H9 (cell line): Measurements from ENCODE around the gene FAM240A. TPM values are rescaled to one million over a fixed set of nuclear protein-coding genes. Genes with fewer than 3 reads are reported as not detected.
A peak's percentile ranks its signal among the peaks of the same experiment; 100 is the strongest.

Experiments used
- DNase-seq: peaks from one replicate; pipeline ENCODE4 v3.0.0-alpha.2; 2017
- H2AFZ ChIP-seq: one replicate; pipeline ENCODE4 v1.6.1; 2013; ENCODE audit warnings: mild to moderate bottlenecking, low read length, control low read depth, moderate library complexity
- H2AK5ac ChIP-seq: 2 replicates; pipeline ENCODE4 v1.6.1; 2013; ENCODE audit warnings: low read length, control low read depth, mixed read lengths; ENCODE audit not compliant: insufficient read length
- H2BK120ac ChIP-seq: one replicate; pipeline ENCODE4 v1.6.1; 2013; ENCODE audit warnings: low read depth, mild to moderate bottlenecking, low read length, control low read depth, inconsistent platforms; ENCODE audit not compliant: poor library complexity, severe bottlenecking
- H2BK12ac ChIP-seq: 2 replicates; pipeline ENCODE4 v1.6.1; 2013; ENCODE audit warnings: low read length, control low read depth, mixed read lengths, low read depth; ENCODE audit not compliant: insufficient read length
- H2BK15ac ChIP-seq: 2 replicates; pipeline ENCODE4 v1.6.1; 2013; ENCODE audit warnings: low read depth, low read length, control low read depth
- H2BK20ac ChIP-seq: one replicate; pipeline ENCODE4 v1.6.1; 2013; ENCODE audit warnings: low read depth, mild to moderate bottlenecking, low read length, control low read depth, inconsistent platforms; ENCODE audit not compliant: poor library complexity, severe bottlenecking
- H2BK5ac ChIP-seq: 2 replicates; pipeline ENCODE4 v1.6.1; 2013; ENCODE audit warnings: low read length, control low read depth, mixed read lengths; ENCODE audit not compliant: insufficient read length
- H3K14ac ChIP-seq: 2 replicates; pipeline ENCODE4 v1.6.1; 2013; ENCODE audit warnings: low read length, control low read depth; ENCODE audit not compliant: insufficient read depth
- H3K18ac ChIP-seq: 2 replicates; pipeline ENCODE4 v1.6.1; 2013; ENCODE audit warnings: low read depth, mild to moderate bottlenecking, mixed read lengths, low read length, control low read depth; ENCODE audit not compliant: insufficient read length
- H3K23ac ChIP-seq: 2 replicates; pipeline ENCODE4 v1.6.1; 2013; ENCODE audit warnings: low read length, control low read depth, mixed read lengths, low read depth; ENCODE audit not compliant: insufficient read length
- H3K23me2 ChIP-seq: 2 replicates; pipeline ENCODE4 v1.6.1; 2013; ENCODE audit warnings: low read depth, mild to moderate bottlenecking, mixed read lengths, low read length, control low read depth; ENCODE audit not compliant: insufficient read length, poor library complexity, severe bottlenecking
- H3K27ac ChIP-seq: 2 replicates; pipeline ENCODE4 v1.5.1; 2013; ENCODE audit warnings: low read length, control low read depth, mixed read lengths, low read depth; ENCODE audit not compliant: insufficient read length
- H3K27me3 ChIP-seq: 2 replicates; pipeline ENCODE4 v1.6.1; 2013; ENCODE audit warnings: low read length, control low read depth, inconsistent platforms; ENCODE audit not compliant: insufficient read depth
- H3K4ac ChIP-seq: 2 replicates; pipeline ENCODE4 v1.6.1; 2013; ENCODE audit warnings: low read depth, mild to moderate bottlenecking, control low read depth, inconsistent platforms, low read length, moderate library complexity
- H3K4me1 ChIP-seq: 2 replicates; pipeline ENCODE4 v1.6.1; 2013; ENCODE audit warnings: low read length, control low read depth, inconsistent platforms; ENCODE audit not compliant: insufficient read depth
- H3K4me2 ChIP-seq: 2 replicates; pipeline ENCODE4 v1.6.1; 2013; ENCODE audit warnings: low read length, control low read depth, mixed read lengths; ENCODE audit not compliant: insufficient read length, insufficient read depth
- H3K56ac ChIP-seq: 2 replicates; pipeline ENCODE4 v1.6.1; 2013; ENCODE audit warnings: low read depth, mild to moderate bottlenecking, mixed read lengths, low read length, control low read depth; ENCODE audit not compliant: insufficient read length
- H3K79me1 ChIP-seq: 2 replicates; pipeline ENCODE4 v1.6.1; 2013; ENCODE audit warnings: low read depth, mild to moderate bottlenecking, moderate library complexity, low read length, control low read depth, inconsistent platforms; ENCODE audit not compliant: insufficient read depth, poor library complexity, severe bottlenecking
- H3K79me2 ChIP-seq: 2 replicates; pipeline ENCODE4 v1.6.1; 2013; ENCODE audit warnings: low read length, control low read depth, inconsistent platforms; ENCODE audit not compliant: insufficient read depth
- H3K9ac ChIP-seq: 2 replicates; pipeline ENCODE4 v1.6.1; 2013; ENCODE audit warnings: low read length, control low read depth, mixed read lengths; ENCODE audit not compliant: insufficient read length; ENCODE audit errors: extremely low read depth
- H3K9me3 ChIP-seq: one replicate; pipeline ENCODE4 v1.6.1; 2013; ENCODE audit warnings: low read depth, low read length, inconsistent platforms; ENCODE audit not compliant: control insufficient read depth
- H3T11ph ChIP-seq: one replicate; pipeline ENCODE4 v1.6.1; 2013; ENCODE audit warnings: mild to moderate bottlenecking, low read length, control low read depth, inconsistent platforms
- H4K20me1 ChIP-seq: one replicate; pipeline ENCODE4 v1.6.1; 2013; ENCODE audit not compliant: control insufficient read depth, insufficient read length, insufficient read depth
- H4K5ac ChIP-seq: 2 replicates; pipeline ENCODE4 v1.6.1; 2013; ENCODE audit warnings: low read depth, mild to moderate bottlenecking, mixed read lengths, low read length, control low read depth; ENCODE audit not compliant: insufficient read length
- H4K8ac ChIP-seq: replicated peaks from 2 replicates; pipeline ENCODE4 v1.6.1; 2013; ENCODE audit warnings: low read length, control low read depth, mixed read lengths, low read depth; ENCODE audit not compliant: insufficient read length
- H4K91ac ChIP-seq: 2 replicates; pipeline ENCODE4 v1.6.1; 2013; ENCODE audit warnings: low read depth, mild to moderate bottlenecking, moderate library complexity, mixed read lengths, low read length, control low read depth; ENCODE audit not compliant: insufficient read length
- H3K27ac Mint-ChIP-seq, 3 experiments: 2 replicates in 2 of 3; 3 replicates in 1 of 3; pipeline ENCODE4 v1.8.0; 2020 to 2021; ENCODE audit warnings: mixed read lengths in 3 of 3, mild to moderate bottlenecking in 1 of 3, moderate library complexity in 1 of 3
- H3K27me3 Mint-ChIP-seq: 2 replicates; pipeline ENCODE4 v1.8.0; 2021; ENCODE audit warnings: low read depth, mild to moderate bottlenecking, moderate library complexity, mixed read lengths
- H3K36me3 Mint-ChIP-seq, 3 experiments: 2 replicates in 2 of 3; 3 replicates in 1 of 3; pipeline ENCODE4 v1.8.0; 2020 to 2021; ENCODE audit warnings: low read depth in 3 of 3, mixed read lengths in 3 of 3; ENCODE audit not compliant: insufficient read depth in 1 of 3
- H3K4me1 Mint-ChIP-seq, 2 experiments: 2 replicates each; pipeline ENCODE4 v1.8.0; 2020; ENCODE audit warnings: mixed read lengths in 2 of 2
- H3K4me3 Mint-ChIP-seq, 2 experiments: 2 replicates in 1 of 2; 3 replicates in 1 of 2; pipeline ENCODE4 v1.8.0; 2020 to 2021; ENCODE audit warnings: mild to moderate bottlenecking in 2 of 2, mixed read lengths in 2 of 2, moderate library complexity in 1 of 2
- H3K9me3 Mint-ChIP-seq, 2 experiments: 2 replicates in 1 of 2; 3 replicates in 1 of 2; pipeline ENCODE4 v1.8.0; 2020; ENCODE audit warnings: mild to moderate bottlenecking in 2 of 2, mixed read lengths in 2 of 2, moderate library complexity in 1 of 2
- WGBS: extraction: QIAGEN DNeasy Blood & Tissue Kit; methylation state at CpG from one replicate; pipeline ENCODE4 v1.1.7; 2013; ENCODE audit warnings: missing lambda C conversion rate, low lambda C conversion rate, mixed read lengths; ENCODE audit not compliant: insufficient read length; ENCODE audit errors: extremely low coverage; 5-methylcytosine and 5-hydroxymethylcytosine counted together
- total RNA-seq: library from RNA; stranded (reverse); gene quantifications from 2 replicates; pipeline ENCODE4 v1.2.1, GENCODE V29; 2021
- TF ChIP-seq, protein P1 (sequence below): fragments of 200-600 bp; sonication (generic); conservative IDR thresholded peaks from 3 replicates; pipeline ENCODE4 v1.8.0; 2021; ENCODE audit warnings: antibody characterized with exemption, mild to moderate bottlenecking

Gene FAM240A
- total RNA-seq, 1 experiment from 2014 or later, result 0.11 TPM

DNA sequence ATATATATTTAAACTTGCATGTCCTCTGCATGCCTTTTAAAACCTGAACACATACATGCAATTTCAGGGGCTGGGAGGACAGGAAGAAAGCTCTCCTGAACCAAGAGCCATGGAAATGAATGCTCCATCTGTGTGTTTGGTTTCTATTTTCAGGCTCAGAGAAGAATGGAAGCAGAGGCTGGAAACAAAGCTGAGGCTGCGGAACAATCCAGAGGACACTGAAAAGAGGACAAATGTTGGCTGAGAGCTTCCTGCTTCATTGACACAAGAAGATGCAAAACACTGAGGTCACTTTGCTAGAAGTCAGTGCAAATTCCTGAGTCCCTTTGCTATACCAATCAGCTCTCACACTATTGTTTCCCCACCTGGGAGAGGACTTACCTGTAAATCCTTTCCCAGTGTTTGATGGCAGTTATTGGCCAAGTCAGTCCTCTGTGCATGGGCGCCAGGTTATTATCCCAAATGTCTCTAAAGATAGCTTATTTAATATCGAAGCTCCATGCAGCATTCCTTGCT is 12.7 kb downstream of the FAM240A start:
- H3K18ac ChIP-seq, result no peak overlapping the region
- H2BK20ac ChIP-seq, result no peak overlapping the region
- H4K8ac ChIP-seq, result no peak overlapping the region
- H3K56ac ChIP-seq, result no peak overlapping the region
- H3K79me1 ChIP-seq, result no peaks in the 10 kb centered on the region
- no peak overlapping the region for H2AK5ac ChIP-seq
- peaks cover 0 to 4% of the 10 kb centered on the region in 2 experiments; a peak in 1 of 5 replicates for H3K9me3 Mint-ChIP-seq
- no peaks in the 10 kb centered on the region for H4K20me1 ChIP-seq
- no peak overlapping the region for H2BK15ac ChIP-seq
- H3K36me3 Mint-ChIP-seq, result no peaks in the 10 kb centered on the region; a peak in 1 of 7 replicates
- H3K9me3 ChIP-seq, result no peaks in the 10 kb centered on the region
- no peak overlapping the region for H2BK120ac ChIP-seq
- H3K4ac ChIP-seq, result no peak overlapping the region
- no peak overlapping the region for H3K14ac ChIP-seq
- H2AFZ ChIP-seq, result no peak overlapping the region
- H3K23ac ChIP-seq, result no peak overlapping the region
- H3K27ac Mint-ChIP-seq, result peak overlapping the region in 2 of 3 experiments; percentile 68 to 85; a peak in 3 of 7 replicates
- no peak overlapping the region for H4K5ac ChIP-seq
- H3K4me1 ChIP-seq, result peaks cover 10% of the 10 kb centered on the region; the same call in 1 of the 2 replicates
- H3K4me1 Mint-ChIP-seq, result peaks cover 48 to 61% of the 10 kb centered on the region in 2 experiments
- H4K91ac ChIP-seq, result no peak overlapping the region
- DNase-seq, result no peak
- H3K27me3 Mint-ChIP-seq, result no peaks in the 10 kb centered on the region
- TF ChIP-seq, protein P1, sequence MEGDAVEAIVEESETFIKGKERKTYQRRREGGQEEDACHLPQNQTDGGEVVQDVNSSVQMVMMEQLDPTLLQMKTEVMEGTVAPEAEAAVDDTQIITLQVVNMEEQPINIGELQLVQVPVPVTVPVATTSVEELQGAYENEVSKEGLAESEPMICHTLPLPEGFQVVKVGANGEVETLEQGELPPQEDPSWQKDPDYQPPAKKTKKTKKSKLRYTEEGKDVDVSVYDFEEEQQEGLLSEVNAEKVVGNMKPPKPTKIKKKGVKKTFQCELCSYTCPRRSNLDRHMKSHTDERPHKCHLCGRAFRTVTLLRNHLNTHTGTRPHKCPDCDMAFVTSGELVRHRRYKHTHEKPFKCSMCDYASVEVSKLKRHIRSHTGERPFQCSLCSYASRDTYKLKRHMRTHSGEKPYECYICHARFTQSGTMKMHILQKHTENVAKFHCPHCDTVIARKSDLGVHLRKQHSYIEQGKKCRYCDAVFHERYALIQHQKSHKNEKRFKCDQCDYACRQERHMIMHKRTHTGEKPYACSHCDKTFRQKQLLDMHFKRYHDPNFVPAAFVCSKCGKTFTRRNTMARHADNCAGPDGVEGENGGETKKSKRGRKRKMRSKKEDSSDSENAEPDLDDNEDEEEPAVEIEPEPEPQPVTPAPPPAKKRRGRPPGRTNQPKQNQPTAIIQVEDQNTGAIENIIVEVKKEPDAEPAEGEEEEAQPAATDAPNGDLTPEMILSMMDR, result no peak
- no peak overlapping the region for H2BK12ac ChIP-seq
- no peaks in the 10 kb centered on the region for H3K27me3 ChIP-seq
- H3K4me2 ChIP-seq, result no peak overlapping the region
- no peak overlapping the region for H3T11ph ChIP-seq
- no CpG with 5 or more reads among the region's 3 CpGs for WGBS
- no peak overlapping the region for H3K27ac ChIP-seq
- H2BK5ac ChIP-seq, result no peak overlapping the region
- no peak overlapping the region for H3K4me3 Mint-ChIP-seq
- no peaks in the 10 kb centered on the region for H3K79me2 ChIP-seq
- H3K23me2 ChIP-seq, result no peaks in the 10 kb centered on the region
- no peak overlapping the region for H3K9ac ChIP-seq
